GM12878 (cell line): Measurements from ENCODE around the gene DHX40. TPM values are rescaled to one million over a fixed set of nuclear protein-coding genes. Genes with fewer than 3 reads are reported as not detected.

Experiments used
- CBX3 ChIP-seq: fragments of 200-600 bp; sonication (generic); IDR thresholded peaks from 2 replicates; pipeline ENCODE4 v1.6.1; 2016; ENCODE audit warnings: low read depth, borderline replicate concordance
- IRF5 ChIP-seq: fragments of 450-650 bp; IDR thresholded peaks from 2 replicates; pipeline ENCODE4 v1.6.1; 2017; ENCODE audit warnings: borderline replicate concordance
- MAX ChIP-seq: IDR thresholded peaks from 2 replicates; pipeline ENCODE4 v1.6.1; 2012; ENCODE audit warnings: low read depth, low read length, improper control_type of control experiment
- NFIC ChIP-seq: IDR thresholded peaks from 2 replicates; pipeline ENCODE4 v1.6.1; 2012; ENCODE audit warnings: low read depth, mild to moderate bottlenecking, inconsistent platforms, low read length, moderate library complexity
- NFXL1 ChIP-seq: fragments of 450-650 bp; IDR thresholded peaks from 2 replicates; pipeline ENCODE4 v1.6.1; 2017; ENCODE audit warnings: antibody characterized with exemption, mild to moderate bottlenecking, borderline replicate concordance
- RAD21 ChIP-seq: IDR thresholded peaks from 2 replicates; pipeline ENCODE4 v1.6.1; 2011; ENCODE audit warnings: mild to moderate bottlenecking, low read depth, low read length, moderate library complexity; ENCODE audit not compliant: insufficient read depth
- TAF1 ChIP-seq: IDR thresholded peaks from 2 replicates; pipeline ENCODE4 v1.6.1; 2011; ENCODE audit warnings: mild to moderate bottlenecking, low read depth, low read length, borderline replicate concordance
- TCF7 ChIP-seq: IDR thresholded peaks from 2 replicates; pipeline ENCODE4 v1.6.1; 2014; ENCODE audit warnings: antibody characterized with exemption, borderline replicate concordance
- ZNF687 ChIP-seq: fragments of 450-650 bp; IDR thresholded peaks from 2 replicates; pipeline ENCODE4 v1.6.1; 2017; ENCODE audit warnings: mild to moderate bottlenecking, moderate library complexity
- polyA plus RNA-seq, 11 experiments: library from polyadenylated mRNA; depleted of rRNA in 4 of 11; unstranded in 6 of 11; stranded (reverse) in 5 of 11; fragments of >200 nt; fragmentation: Nextera tagmentation in 4 of 11; fragmentation: Illumina TruSeq in 1 of 11; extraction: Ambion mirVana in 4 of 11; extraction: Trizol in 1 of 11; gene quantifications; 1 replicate in 1 of 11; 2 replicates in 10 of 11; pipeline versions ENCODE4 v1.2.1 to v1.2.3, GENCODE V29; 2011 to 2016; ENCODE audit warnings: inconsistent platforms in 2 of 11, missing spikeins in 2 of 11, low read depth in 1 of 11
- total RNA-seq, 4 experiments: library from RNA; depleted of rRNA in 3 of 4; stranded (reverse); fragments of >200 nt in 3 of 4; fragmentation: Illumina TruSeq in 1 of 4; extraction: Trizol in 1 of 4; gene quantifications; 2 replicates each; pipeline versions ENCODE4 v1.2.1 to v1.2.3, GENCODE V29; 2013 to 2021

The DHX40 gene
- total and polyA plus RNA-seq, 10 of the 15 experiments (the other 5 are each of a cell fraction or from before 2014, with no cell fraction given): 4.8 to 29.2 (median 12.0) TPM

GRCh38 chr17:59647288-59647687 lies 81.9 kb downstream of the DHX40 start (continued):
- TF ChIP-seq TAF1 (no peak), NFIC (no peak), RAD21 (no peak), TCF7 (no peak), MAX (no peak), IRF5 (no peak), CBX3 (no peak), ZNF687 (no peak), NFXL1 (no peak)
